Liver (tissue), 9 donors: ENCODE results near the gene SLC7A5. TPM values are rescaled to one million over a fixed set of nuclear protein-coding genes. Genes with fewer than 3 reads are reported as not detected.

ENCODE experiments used
- DNase-seq: peaks from one replicate; pipeline ENCODE4 v3.0.0-alpha.2; 2017; ENCODE audit warnings: low spot score
- H3K27ac ChIP-seq, 2 donors: one replicate each; pipeline ENCODE4 v1.7.0; 2013; ENCODE audit warnings: inconsistent platforms in 2 of 2, low read length in 2 of 2, control low read depth in 1 of 2, low read depth in 1 of 2, mild to moderate bottlenecking in 1 of 2
- H3K27me3 ChIP-seq, 4 donors: one replicate each; pipeline versions ENCODE4 v1.6.1 to v1.7.0; 2013; ENCODE audit warnings: low read length in 3 of 4, inconsistent platforms in 1 of 4, mild to moderate bottlenecking in 1 of 4, moderate library complexity in 1 of 4; ENCODE audit not compliant: control insufficient read depth in 4 of 4, insufficient read depth in 4 of 4
- H3K36me3 ChIP-seq, 4 donors: one replicate each; pipeline versions ENCODE4 v1.6.1 to v1.7.0; 2013; ENCODE audit warnings: low read length in 3 of 4, mild to moderate bottlenecking in 3 of 4, low read depth in 1 of 4, moderate library complexity in 1 of 4; ENCODE audit not compliant: control insufficient read depth in 4 of 4, insufficient read depth in 3 of 4
- H3K4me1 ChIP-seq, 4 donors: one replicate each; pipeline versions ENCODE4 v1.6.1 to v1.7.0; 2013; ENCODE audit warnings: low read length in 3 of 4, mild to moderate bottlenecking in 3 of 4, moderate library complexity in 1 of 4; ENCODE audit not compliant: control insufficient read depth in 4 of 4, insufficient read depth in 4 of 4
- H3K4me3 ChIP-seq, 3 donors: one replicate each; pipeline versions ENCODE4 v1.6.1 to v1.7.0; 2013; ENCODE audit warnings: low read length in 3 of 3, control low read depth in 1 of 3, low read depth in 1 of 3, mild to moderate bottlenecking in 1 of 3
- H3K9ac ChIP-seq, 2 donors: one replicate each; pipeline ENCODE4 v1.7.0; 2013; ENCODE audit warnings: low read length in 2 of 2, mild to moderate bottlenecking in 2 of 2, moderate library complexity in 2 of 2, control low read depth in 1 of 2, low read depth in 1 of 2
- H3K9me3 ChIP-seq, 4 donors: one replicate each; pipeline versions ENCODE4 v1.6.1 to v1.7.0; 2013; ENCODE audit warnings: low read length in 3 of 4; ENCODE audit not compliant: control insufficient read depth in 4 of 4
- ATF3 ChIP-seq: IDR thresholded peaks from 2 replicates; pipeline ENCODE4 v1.6.1; 2016; ENCODE audit warnings: antibody characterized with exemption
- EGR1 ChIP-seq, 2 donors: IDR thresholded peaks; 2 replicates each; pipeline ENCODE4 v1.6.1; 2016 to 2018; ENCODE audit warnings: antibody characterized with exemption in 2 of 2, low read depth in 2 of 2
- FOXA1 ChIP-seq: IDR thresholded peaks from 2 replicates; pipeline ENCODE4 v1.6.1; 2016; ENCODE audit warnings: antibody characterized with exemption
- FOXA2 ChIP-seq: IDR thresholded peaks from 2 replicates; pipeline ENCODE4 v1.6.1; 2016; ENCODE audit warnings: antibody characterized with exemption
- GABPA ChIP-seq, 2 donors: IDR thresholded peaks in 1 of 2; conservative IDR thresholded peaks in 1 of 2; 2 replicates each; pipeline ENCODE4 v1.6.1; 2016; ENCODE audit warnings: antibody characterized with exemption in 2 of 2, mild to moderate bottlenecking in 1 of 2, moderate library complexity in 1 of 2
- HNF4A ChIP-seq, 2 donors: conservative IDR thresholded peaks; 2 replicates each; pipeline ENCODE4 v1.6.1; 2016; ENCODE audit warnings: antibody characterized with exemption in 2 of 2, mild to moderate bottlenecking in 2 of 2
- HNF4G ChIP-seq: IDR thresholded peaks from 2 replicates; pipeline ENCODE4 v1.6.1; 2016; ENCODE audit warnings: antibody characterized with exemption
- NR2F2 ChIP-seq: IDR thresholded peaks from 2 replicates; pipeline ENCODE4 v1.6.1; 2016; ENCODE audit warnings: antibody characterized with exemption
- RAD21 ChIP-seq, 2 donors: IDR thresholded peaks; 2 replicates each; pipeline ENCODE4 v1.6.1; 2016; ENCODE audit warnings: antibody characterized with exemption in 2 of 2, mild to moderate bottlenecking in 2 of 2
- REST ChIP-seq: IDR thresholded peaks from 2 replicates; pipeline ENCODE4 v1.6.1; 2016; ENCODE audit warnings: antibody characterized with exemption, mild to moderate bottlenecking
- RXRA ChIP-seq, 2 donors: IDR thresholded peaks; 2 replicates each; pipeline ENCODE4 v1.6.1; 2017 to 2018; ENCODE audit warnings: antibody characterized with exemption in 2 of 2, mild to moderate bottlenecking in 1 of 2
- SP1 ChIP-seq: IDR thresholded peaks from 2 replicates; pipeline ENCODE4 v1.6.1; 2018; ENCODE audit warnings: antibody characterized with exemption, mild to moderate bottlenecking
- TAF1 ChIP-seq: conservative IDR thresholded peaks from 2 replicates; pipeline ENCODE4 v1.6.1; 2016; ENCODE audit warnings: antibody characterized with exemption, mild to moderate bottlenecking
- YY1 ChIP-seq: IDR thresholded peaks from 2 replicates; pipeline ENCODE4 v1.6.1; 2016; ENCODE audit warnings: antibody characterized with exemption, mild to moderate bottlenecking
- ZBTB33 ChIP-seq: IDR thresholded peaks from 2 replicates; pipeline ENCODE4 v1.6.1; 2016; ENCODE audit warnings: antibody characterized with exemption
- WGBS: extraction: QIAGEN DNeasy Blood & Tissue Kit; methylation state at CpG from one replicate; pipeline ENCODE4 v1.1.7; 2013; 5-methylcytosine and 5-hydroxymethylcytosine counted together
- polyA plus RNA-seq, 2 donors: library from polyadenylated mRNA; stranded (reverse) in 1 of 2; unstranded in 1 of 2; fragments of 200-250 nt in 1 of 2; fragments of >200 nt in 1 of 2; fragmentation: Nextera tagmentation in 1 of 2; extraction: Ambion mirVana in 1 of 2; gene quantifications; one replicate each; pipeline versions ENCODE4 v1.2.1 to v1.2.3, GENCODE V29; 2013 to 2015
- total RNA-seq, 2 donors: library from RNA; depleted of rRNA; stranded (reverse); fragments of >200 nt; gene quantifications; one replicate each; pipeline ENCODE4 v1.2.3, GENCODE V29; 2014
- TF ChIP-seq, protein P1 (sequence below): fragments of 150-350 bp; IDR thresholded peaks from 2 replicates; pipeline ENCODE4 v1.5.1; 2017; ENCODE audit warnings: improper control_type of control experiment, low read depth, low read length; ENCODE audit not compliant: missing input control
- donor health status: healthy.
- donor health status: healthy.
- donor health status: healthy.
- donor health status: healthy.
- donor health status: healthy.

The SLC7A5 gene
- total and polyA plus RNA-seq, 4 donors: 4.5 to 66.0 (median 10.6) TPM

GRCh38 chr16:87815567-87815966 lies 53.7 kb downstream of the SLC7A5 start:
- DNase-seq: no peak
- no peaks in the 10 kb centered on the region for H3K36me3 ChIP-seq
- TF ChIP-seq SP1 (no peak), RAD21 (IDR thresholded peaks at IDR 0.05) (peak in 1 of 2 donors; percentile 58), HNF4A (conservative IDR thresholded peaks at IDR 0.05) (no peak), HNF4G (no peak), YY1 (no peak), TAF1 (no peak), ZBTB33 (no peak), REST (no peak)
- TF ChIP-seq, protein P1, sequence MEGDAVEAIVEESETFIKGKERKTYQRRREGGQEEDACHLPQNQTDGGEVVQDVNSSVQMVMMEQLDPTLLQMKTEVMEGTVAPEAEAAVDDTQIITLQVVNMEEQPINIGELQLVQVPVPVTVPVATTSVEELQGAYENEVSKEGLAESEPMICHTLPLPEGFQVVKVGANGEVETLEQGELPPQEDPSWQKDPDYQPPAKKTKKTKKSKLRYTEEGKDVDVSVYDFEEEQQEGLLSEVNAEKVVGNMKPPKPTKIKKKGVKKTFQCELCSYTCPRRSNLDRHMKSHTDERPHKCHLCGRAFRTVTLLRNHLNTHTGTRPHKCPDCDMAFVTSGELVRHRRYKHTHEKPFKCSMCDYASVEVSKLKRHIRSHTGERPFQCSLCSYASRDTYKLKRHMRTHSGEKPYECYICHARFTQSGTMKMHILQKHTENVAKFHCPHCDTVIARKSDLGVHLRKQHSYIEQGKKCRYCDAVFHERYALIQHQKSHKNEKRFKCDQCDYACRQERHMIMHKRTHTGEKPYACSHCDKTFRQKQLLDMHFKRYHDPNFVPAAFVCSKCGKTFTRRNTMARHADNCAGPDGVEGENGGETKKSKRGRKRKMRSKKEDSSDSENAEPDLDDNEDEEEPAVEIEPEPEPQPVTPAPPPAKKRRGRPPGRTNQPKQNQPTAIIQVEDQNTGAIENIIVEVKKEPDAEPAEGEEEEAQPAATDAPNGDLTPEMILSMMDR: no peak
- no peak overlapping the region for H3K27ac ChIP-seq
- H3K4me1 ChIP-seq: no peaks in the 10 kb centered on the region
- H3K9me3 ChIP-seq: peaks cover 2 to 6% (median 4%) of the 10 kb centered on the region in 4 donors
- no peak overlapping the region for H3K9ac ChIP-seq
- WGBS: 70% methylated on average over 5 of the region's 5 CpGs
- H3K27me3 ChIP-seq: no peaks in the 10 kb centered on the region
- H3K4me3 ChIP-seq: no peak overlapping the region

- Histone ChIP-seq H3K4me1 (no peaks in the 10 kb centered on the region), H3K27ac (no peak overlapping the region), H3K36me3 (no peaks in the 10 kb centered on the region), H3K9ac (no peak overlapping the region), H3K9me3 (peaks cover 0 to 6% (median 2%) of the 10 kb centered on the region in 4 donors), H3K27me3 (no peaks in the 10 kb centered on the region), H3K4me3 (no peak overlapping the region)
- no peak for DNase-seq
- 65% methylated on average over 10 of the region's 10 CpGs for WGBS
- no peak for TF ChIP-seq ATF3
- TF ChIP-seq FOXA2: no peak
- no peak for TF ChIP-seq RAD21 (IDR thresholded peaks at IDR 0.05)
- TF ChIP-seq TAF1: no peak
- TF ChIP-seq, protein P1: no peak
- no peak for TF ChIP-seq EGR1 (IDR thresholded peaks at IDR 0.05; ENCODE audit: low read depth in 2 of 2)
- TF ChIP-seq ZBTB33: no peak
- TF ChIP-seq NR2F2: no peak
- no peak for TF ChIP-seq HNF4G
- no peak for TF ChIP-seq FOXA1
- no peak for TF ChIP-seq RXRA (IDR thresholded peaks at IDR 0.05)
- TF ChIP-seq GABPA (IDR thresholded peaks at IDR 0.05 in 1 of 2, conservative IDR thresholded peaks at IDR 0.05 in 1 of 2): no peak
- TF ChIP-seq REST: no peak
- no peak for TF ChIP-seq HNF4A (conservative IDR thresholded peaks at IDR 0.05)
These were observed 57.1 kb downstream of the SLC7A5 start for GRCh38 chr16:87812200-87812656.
